ENCODE data around the gene CKS1B.
"Not testable (repeated sequence)": the region's sequence is repeated elsewhere in the genome, so short reads cannot be mapped to it uniquely, and the experiment has no call there.

The CKS1B gene

DNA sequence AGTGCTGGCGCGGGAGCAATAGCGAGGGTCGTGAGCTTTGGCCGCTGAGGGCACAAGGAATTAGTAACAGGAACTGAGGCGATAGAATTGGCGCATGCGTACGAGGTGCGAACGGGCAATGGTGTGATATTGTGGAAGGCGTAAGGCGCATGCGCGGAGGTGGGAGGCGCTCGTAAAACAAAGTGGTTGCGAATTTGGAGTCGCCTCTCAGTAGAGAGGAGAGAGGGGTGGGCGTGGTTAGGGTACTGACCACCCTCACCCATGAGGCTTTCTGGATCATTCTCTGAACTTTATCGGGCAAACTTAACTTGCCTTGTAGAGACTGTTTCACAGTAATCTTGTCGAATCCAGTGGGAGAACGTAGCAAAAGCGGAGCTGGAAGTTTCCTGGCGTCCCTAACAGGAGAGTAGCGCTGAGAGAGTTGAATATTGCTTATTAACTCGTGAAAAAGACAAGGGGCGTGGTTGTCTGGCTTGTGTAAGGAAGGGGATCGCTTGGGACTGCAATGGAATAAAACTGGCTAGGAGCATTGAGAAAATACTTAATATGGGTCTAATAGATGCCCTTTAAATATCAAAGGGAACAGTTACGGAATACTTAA is 427 bp downstream of the CKS1B start:
- no peaks in the 10 kb centered on the region for H3K27me3 Mint-ChIP-seq (ENCODE audit: low read depth, poor library complexity)
- H3K9me3 Mint-ChIP-seq, result no peaks in the 10 kb centered on the region
- H3K4me1 Mint-ChIP-seq, result peaks cover 26% of the 10 kb centered on the region
- no peak overlapping the region for H3K4me3 Mint-ChIP-seq
- peaks cover 17% of the 10 kb centered on the region for H3K36me3 Mint-ChIP-seq (ENCODE audit: low read depth)
- TF ChIP-seq, protein P1, sequence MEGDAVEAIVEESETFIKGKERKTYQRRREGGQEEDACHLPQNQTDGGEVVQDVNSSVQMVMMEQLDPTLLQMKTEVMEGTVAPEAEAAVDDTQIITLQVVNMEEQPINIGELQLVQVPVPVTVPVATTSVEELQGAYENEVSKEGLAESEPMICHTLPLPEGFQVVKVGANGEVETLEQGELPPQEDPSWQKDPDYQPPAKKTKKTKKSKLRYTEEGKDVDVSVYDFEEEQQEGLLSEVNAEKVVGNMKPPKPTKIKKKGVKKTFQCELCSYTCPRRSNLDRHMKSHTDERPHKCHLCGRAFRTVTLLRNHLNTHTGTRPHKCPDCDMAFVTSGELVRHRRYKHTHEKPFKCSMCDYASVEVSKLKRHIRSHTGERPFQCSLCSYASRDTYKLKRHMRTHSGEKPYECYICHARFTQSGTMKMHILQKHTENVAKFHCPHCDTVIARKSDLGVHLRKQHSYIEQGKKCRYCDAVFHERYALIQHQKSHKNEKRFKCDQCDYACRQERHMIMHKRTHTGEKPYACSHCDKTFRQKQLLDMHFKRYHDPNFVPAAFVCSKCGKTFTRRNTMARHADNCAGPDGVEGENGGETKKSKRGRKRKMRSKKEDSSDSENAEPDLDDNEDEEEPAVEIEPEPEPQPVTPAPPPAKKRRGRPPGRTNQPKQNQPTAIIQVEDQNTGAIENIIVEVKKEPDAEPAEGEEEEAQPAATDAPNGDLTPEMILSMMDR (IDR thresholded peaks at IDR 0.05), result no peak
- no peak overlapping the region for H3K27ac Mint-ChIP-seq
- peak; percentile 96 for DNase-seq

- no peaks in the 10 kb centered on the region for H3K9me3 Mint-ChIP-seq
- TF ChIP-seq, protein P1 (IDR thresholded peaks at IDR 0.05), result no peak
- peak; percentile 66 for DNase-seq
Measured at GRCh38 chr1:154975409-154976059, 1.1 kb downstream of the CKS1B start.

DNA sequence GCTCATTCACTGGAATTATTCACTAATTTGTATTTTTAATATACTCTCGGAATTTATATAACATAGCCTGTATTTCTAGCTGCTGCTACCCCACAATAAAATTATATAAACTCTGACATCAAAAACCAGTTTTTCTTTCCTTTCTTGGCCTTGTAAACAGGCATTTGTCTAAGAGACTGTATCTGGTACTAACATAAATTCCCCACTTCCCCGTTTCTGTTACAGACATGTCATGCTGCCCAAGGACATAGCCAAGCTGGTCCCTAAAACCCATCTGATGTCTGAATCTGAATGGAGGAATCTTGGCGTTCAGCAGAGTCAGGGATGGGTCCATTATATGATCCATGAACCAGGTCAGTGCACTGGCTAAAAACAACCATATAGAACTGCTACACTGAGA is 3.3 kb downstream of the CKS1B start:
- H3K4me1 Mint-ChIP-seq; H3K9me3 Mint-ChIP-seq; DNase-seq; H3K27me3 Mint-ChIP-seq (ENCODE audit: low read depth, poor library complexity): not testable (repeated sequence)
- Mint-ChIP-seq H3K36me3 (ENCODE audit: low read depth) (peaks cover 33% of the 10 kb centered on the region), H3K27ac (peak overlapping the region; percentile 83), H3K4me3 (peak overlapping the region; percentile 29)

More at GRCh38 chr1:154975409-154976059, 1.1 kb downstream of the CKS1B start:
- peaks cover 22% of the 10 kb centered on the region for H3K36me3 Mint-ChIP-seq (ENCODE audit: low read depth)
- H3K4me1 Mint-ChIP-seq, result peaks cover 25% of the 10 kb centered on the region
- no peak overlapping the region for H3K4me3 Mint-ChIP-seq
- no peak overlapping the region for H3K27ac Mint-ChIP-seq
- no peaks in the 10 kb centered on the region for H3K27me3 Mint-ChIP-seq (ENCODE audit: low read depth, poor library complexity)

- H3K4me3 Mint-ChIP-seq, result no peak overlapping the region
- H3K4me1 Mint-ChIP-seq, result no peaks in the 10 kb centered on the region
- TF ChIP-seq, protein P1 (IDR thresholded peaks at IDR 0.05), result no peak
- peaks cover 33% of the 10 kb centered on the region for H3K36me3 Mint-ChIP-seq (ENCODE audit: low read depth)
- no peak overlapping the region for H3K27ac Mint-ChIP-seq
- no peaks in the 10 kb centered on the region for H3K9me3 Mint-ChIP-seq
- H3K27me3 Mint-ChIP-seq (ENCODE audit: low read depth, poor library complexity), result no peaks in the 10 kb centered on the region
- no peak for DNase-seq
Measured at GRCh38 chr1:154978360-154978759, 3.9 kb downstream of the CKS1B start.

GRCh38 chr1:154982341-154982740 is 7.9 kb downstream of the CKS1B start:
- H3K4me1 Mint-ChIP-seq, result peaks cover 10% of the 10 kb centered on the region
- H3K36me3 Mint-ChIP-seq (ENCODE audit: low read depth), result peaks cover 42% of the 10 kb centered on the region
- no peak overlapping the region for H3K4me3 Mint-ChIP-seq
- no peak overlapping the region for H3K27ac Mint-ChIP-seq
- no peaks in the 10 kb centered on the region for H3K9me3 Mint-ChIP-seq
- TF ChIP-seq, protein P1 (IDR thresholded peaks at IDR 0.05), result no peak
- DNase-seq, result no peak
- no peaks in the 10 kb centered on the region for H3K27me3 Mint-ChIP-seq (ENCODE audit: low read depth, poor library complexity)

GRCh38 chr1:154982897-154983648 is 8.6 kb downstream of the CKS1B start, which contains the start of gene FLAD1:
TSS of gene FLAD1 (plus strand) at chr1:154983344. CDS start at chr1:154983695, 351 bp downstream.
- peaks cover 10% of the 10 kb centered on the region for H3K4me1 Mint-ChIP-seq
- H3K27me3 Mint-ChIP-seq (ENCODE audit: low read depth, poor library complexity), result no peaks in the 10 kb centered on the region
- TF ChIP-seq, protein P1 (IDR thresholded peaks at IDR 0.05), result no peak
- peak within 1 kb of the TSS; percentile 91 for H3K27ac Mint-ChIP-seq
- peaks cover 39% of the 10 kb centered on the region for H3K36me3 Mint-ChIP-seq (ENCODE audit: low read depth)
- H3K9me3 Mint-ChIP-seq, result no peaks in the 10 kb centered on the region
- peak; percentile 93 for DNase-seq
- H3K4me3 Mint-ChIP-seq, result no peak within 1 kb of the TSS
